ENCODE results near the gene DHX9. TPM values are rescaled to one million over a fixed set of nuclear protein-coding genes. Genes with fewer than 3 reads are reported as not detected.
A peak's percentile ranks its signal among the peaks of the same experiment; 100 is the strongest.

Gene DHX9
- 193 and 236 TPM in 2 replicates for polyA plus RNA-seq
- 315 and 332 TPM in 2 replicates for polyA minus RNA-seq

DNA sequence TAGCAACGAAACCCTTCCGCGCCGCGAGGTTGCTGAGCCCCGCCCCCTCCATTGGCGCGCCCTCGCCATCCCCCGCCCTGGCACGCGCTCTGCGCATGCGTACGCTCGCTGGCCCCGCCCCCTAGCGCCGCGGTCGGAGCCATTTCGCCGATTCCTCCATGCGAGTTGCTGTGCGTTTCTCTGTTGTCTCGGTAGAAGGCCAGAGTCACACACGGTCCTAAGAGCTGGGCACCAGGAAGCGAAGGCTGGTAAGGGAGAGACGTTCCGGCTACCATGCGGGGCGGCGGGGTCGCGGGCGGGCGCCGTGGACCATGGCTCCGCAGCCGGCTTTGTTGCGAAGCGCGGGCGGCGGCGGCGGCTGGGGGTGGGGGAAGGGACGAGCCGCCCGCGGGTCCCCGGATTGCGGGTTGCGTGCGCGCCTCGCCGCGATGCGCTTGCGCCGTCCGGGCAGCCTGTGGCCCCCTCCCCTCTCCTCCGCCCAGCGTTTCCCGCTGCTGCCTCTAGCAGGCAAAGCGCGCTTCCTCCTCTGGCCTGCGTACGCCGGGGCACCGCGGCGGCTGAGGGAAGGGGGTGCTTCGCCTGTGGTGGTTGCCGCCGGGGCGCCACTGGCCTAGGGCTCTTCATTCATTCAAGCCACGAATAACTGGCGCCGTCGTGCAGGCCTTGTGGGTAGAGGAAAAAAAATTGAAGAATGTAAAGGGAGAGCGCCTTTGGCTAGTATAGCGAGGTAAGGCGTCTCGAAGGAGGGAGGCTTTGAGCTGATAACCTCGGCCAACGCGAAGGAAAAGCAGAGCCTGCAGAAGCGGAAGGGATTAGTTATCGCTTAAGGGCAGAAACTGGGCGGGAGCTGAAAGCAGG is at the start of gene DHX9:
DHX9 (plus strand) TSS at position 139 of the 858 bp plus-strand sequence. CDS start 3,220 bp downstream, outside the sequence.
- H3K36me3 ChIP-seq (ENCODE audit: insufficient read depth, low read length) = no peaks in the 10 kb centered on the region
- H3K9ac ChIP-seq (ENCODE audit: low read length) = peak within 1 kb of the TSS; percentile 94
- peak within 1 kb of the TSS; percentile 87 for H3K4me3 ChIP-seq (ENCODE audit: low read length)
- H3K27me3 ChIP-seq (ENCODE audit: insufficient read depth, low read depth, low read length) = no peaks in the 10 kb centered on the region
- peak within 1 kb of the TSS; percentile 73 for H2AFZ ChIP-seq (ENCODE audit: low read depth, low read length)
- no peaks in the 10 kb centered on the region for H3K9me2 ChIP-seq (ENCODE audit: insufficient read depth, low read length)
- no peaks in the 10 kb centered on the region for H3F3A ChIP-seq (ENCODE audit: insufficient read depth, low read length, poor library complexity, severe bottlenecking)
- no peaks in the 10 kb centered on the region for H3K9me3 ChIP-seq (ENCODE audit: low read length)
- peaks cover 42% of the 10 kb centered on the region for H4K20me1 ChIP-seq (ENCODE audit: insufficient read depth)
- peak within 1 kb of the TSS; percentile 50 for H3K4me2 ChIP-seq (ENCODE audit: low read length)
- H3K79me2 ChIP-seq (replicated peaks; ENCODE audit: insufficient read depth, low read length) = peaks cover 41% of the 10 kb centered on the region
- H3K27ac ChIP-seq (ENCODE audit: low read length) = peak within 1 kb of the TSS; percentile 97
- TF ChIP-seq, protein P1, sequence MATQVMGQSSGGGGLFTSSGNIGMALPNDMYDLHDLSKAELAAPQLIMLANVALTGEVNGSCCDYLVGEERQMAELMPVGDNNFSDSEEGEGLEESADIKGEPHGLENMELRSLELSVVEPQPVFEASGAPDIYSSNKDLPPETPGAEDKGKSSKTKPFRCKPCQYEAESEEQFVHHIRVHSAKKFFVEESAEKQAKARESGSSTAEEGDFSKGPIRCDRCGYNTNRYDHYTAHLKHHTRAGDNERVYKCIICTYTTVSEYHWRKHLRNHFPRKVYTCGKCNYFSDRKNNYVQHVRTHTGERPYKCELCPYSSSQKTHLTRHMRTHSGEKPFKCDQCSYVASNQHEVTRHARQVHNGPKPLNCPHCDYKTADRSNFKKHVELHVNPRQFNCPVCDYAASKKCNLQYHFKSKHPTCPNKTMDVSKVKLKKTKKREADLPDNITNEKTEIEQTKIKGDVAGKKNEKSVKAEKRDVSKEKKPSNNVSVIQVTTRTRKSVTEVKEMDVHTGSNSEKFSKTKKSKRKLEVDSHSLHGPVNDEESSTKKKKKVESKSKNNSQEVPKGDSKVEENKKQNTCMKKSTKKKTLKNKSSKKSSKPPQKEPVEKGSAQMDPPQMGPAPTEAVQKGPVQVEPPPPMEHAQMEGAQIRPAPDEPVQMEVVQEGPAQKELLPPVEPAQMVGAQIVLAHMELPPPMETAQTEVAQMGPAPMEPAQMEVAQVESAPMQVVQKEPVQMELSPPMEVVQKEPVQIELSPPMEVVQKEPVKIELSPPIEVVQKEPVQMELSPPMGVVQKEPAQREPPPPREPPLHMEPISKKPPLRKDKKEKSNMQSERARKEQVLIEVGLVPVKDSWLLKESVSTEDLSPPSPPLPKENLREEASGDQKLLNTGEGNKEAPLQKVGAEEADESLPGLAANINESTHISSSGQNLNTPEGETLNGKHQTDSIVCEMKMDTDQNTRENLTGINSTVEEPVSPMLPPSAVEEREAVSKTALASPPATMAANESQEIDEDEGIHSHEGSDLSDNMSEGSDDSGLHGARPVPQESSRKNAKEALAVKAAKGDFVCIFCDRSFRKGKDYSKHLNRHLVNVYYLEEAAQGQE (IDR thresholded peaks at IDR 0.05; ENCODE audit: borderline replicate concordance) = peak; percentile 94
- TF ChIP-seq TAF1 (IDR thresholded peaks at IDR 0.05; ENCODE audit: low read depth) = peak; percentile 90
- peak; percentile 62 for TF ChIP-seq RAD21 (conservative IDR thresholded peaks at IDR 0.05)
- TF ChIP-seq, protein P2, sequence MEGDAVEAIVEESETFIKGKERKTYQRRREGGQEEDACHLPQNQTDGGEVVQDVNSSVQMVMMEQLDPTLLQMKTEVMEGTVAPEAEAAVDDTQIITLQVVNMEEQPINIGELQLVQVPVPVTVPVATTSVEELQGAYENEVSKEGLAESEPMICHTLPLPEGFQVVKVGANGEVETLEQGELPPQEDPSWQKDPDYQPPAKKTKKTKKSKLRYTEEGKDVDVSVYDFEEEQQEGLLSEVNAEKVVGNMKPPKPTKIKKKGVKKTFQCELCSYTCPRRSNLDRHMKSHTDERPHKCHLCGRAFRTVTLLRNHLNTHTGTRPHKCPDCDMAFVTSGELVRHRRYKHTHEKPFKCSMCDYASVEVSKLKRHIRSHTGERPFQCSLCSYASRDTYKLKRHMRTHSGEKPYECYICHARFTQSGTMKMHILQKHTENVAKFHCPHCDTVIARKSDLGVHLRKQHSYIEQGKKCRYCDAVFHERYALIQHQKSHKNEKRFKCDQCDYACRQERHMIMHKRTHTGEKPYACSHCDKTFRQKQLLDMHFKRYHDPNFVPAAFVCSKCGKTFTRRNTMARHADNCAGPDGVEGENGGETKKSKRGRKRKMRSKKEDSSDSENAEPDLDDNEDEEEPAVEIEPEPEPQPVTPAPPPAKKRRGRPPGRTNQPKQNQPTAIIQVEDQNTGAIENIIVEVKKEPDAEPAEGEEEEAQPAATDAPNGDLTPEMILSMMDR (IDR thresholded peaks at IDR 0.05; ENCODE audit: poor library complexity, severe bottlenecking) = peak; percentile 80
- TF ChIP-seq MXI1 (conservative IDR thresholded peaks at IDR 0.05; ENCODE audit: poor library complexity, severe bottlenecking) = peak; percentile 82
- TF ChIP-seq SMC3 (conservative IDR thresholded peaks at IDR 0.05; ENCODE audit: poor library complexity) = peak; percentile 66
- TF ChIP-seq EZH2 (IDR thresholded peaks at IDR 0.05; ENCODE audit: borderline replicate concordance, insufficient read depth, low read length, poor library complexity, severe bottlenecking) = no peak
- peak; percentile 99 for TF ChIP-seq POLR2AphosphoS5 (IDR thresholded peaks at IDR 0.05)
- peak; percentile 85 for TF ChIP-seq EP300 (conservative IDR thresholded peaks at IDR 0.05; ENCODE audit: poor library complexity, severe bottlenecking)

DNA sequence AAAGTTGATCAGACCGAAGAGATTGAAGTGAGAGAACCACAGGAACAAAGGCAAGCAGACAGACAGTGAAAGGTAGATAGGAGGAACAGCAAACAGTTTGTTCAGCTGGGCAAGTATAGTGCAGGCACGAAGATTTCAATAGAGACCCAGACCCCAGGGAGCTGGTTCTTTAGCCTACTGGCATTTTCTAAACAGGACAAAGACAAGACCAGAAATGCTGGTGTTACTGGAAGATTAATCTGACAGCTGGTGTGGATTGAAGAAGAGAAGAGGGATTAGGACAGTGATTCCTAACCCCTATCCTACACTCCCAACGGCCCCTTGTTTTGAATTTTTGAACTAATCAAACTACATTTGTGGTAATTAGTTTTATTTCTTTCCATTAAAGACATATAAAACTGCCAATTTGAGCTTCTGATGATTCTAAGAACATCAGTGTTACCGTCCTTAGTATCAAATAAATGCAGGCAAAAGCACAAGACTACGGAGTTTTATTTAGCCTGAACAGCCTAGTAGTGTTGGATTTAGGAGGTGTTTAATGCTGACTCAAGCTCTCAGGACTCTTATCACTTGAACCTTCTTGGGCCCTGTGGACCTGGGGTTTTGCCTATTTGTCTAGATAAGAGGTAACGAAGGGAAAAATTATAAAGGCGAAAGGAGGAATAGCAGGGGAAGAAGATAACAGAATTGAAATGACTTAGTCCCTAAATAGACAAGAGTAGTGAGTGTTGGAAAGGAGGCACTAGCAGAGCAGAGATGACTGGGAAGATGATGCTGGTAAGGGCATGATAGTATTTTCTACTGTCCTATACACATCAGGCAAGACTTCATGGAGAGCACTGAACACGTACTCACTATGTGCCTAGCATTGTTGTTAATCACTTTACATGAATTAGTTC is 47.6 kb upstream of the DHX9 start:
- Histone ChIP-seq H3K4me2 (ENCODE audit: low read length) (no peak overlapping the region), H3K9ac (ENCODE audit: low read length) (no peak overlapping the region), H2AFZ (ENCODE audit: low read depth, low read length) (no peak overlapping the region), H3K4me3 (ENCODE audit: low read length) (no peak overlapping the region), H3K79me2 (replicated peaks; ENCODE audit: insufficient read depth, low read length) (no peaks in the 10 kb centered on the region), H3K9me2 (ENCODE audit: insufficient read depth, low read length) (no peaks in the 10 kb centered on the region), H4K20me1 (ENCODE audit: insufficient read depth) (no peaks in the 10 kb centered on the region), H3K9me3 (ENCODE audit: low read length) (no peaks in the 10 kb centered on the region), H3K27ac (ENCODE audit: low read length) (no peak overlapping the region), H3K36me3 (ENCODE audit: insufficient read depth, low read length) (no peaks in the 10 kb centered on the region), H3K27me3 (ENCODE audit: insufficient read depth, low read depth, low read length) (peaks cover 27% of the 10 kb centered on the region), H3F3A (ENCODE audit: insufficient read depth, low read length, poor library complexity, severe bottlenecking) (no peaks in the 10 kb centered on the region)
- no peak for TF ChIP-seq SMC3 (conservative IDR thresholded peaks at IDR 0.05; ENCODE audit: poor library complexity)
